ENCODE data around the gene ANLN. TPM values are rescaled to one million over a fixed set of nuclear protein-coding genes. Genes with fewer than 3 reads are reported as not detected.
"Not testable (repeated sequence)": the region's sequence is repeated elsewhere in the genome, so short reads cannot be mapped to it uniquely, and the experiment has no call there.

The ANLN gene
- total RNA-seq, 1 donor from 2014 or later, result 52.6 TPM

DNA sequence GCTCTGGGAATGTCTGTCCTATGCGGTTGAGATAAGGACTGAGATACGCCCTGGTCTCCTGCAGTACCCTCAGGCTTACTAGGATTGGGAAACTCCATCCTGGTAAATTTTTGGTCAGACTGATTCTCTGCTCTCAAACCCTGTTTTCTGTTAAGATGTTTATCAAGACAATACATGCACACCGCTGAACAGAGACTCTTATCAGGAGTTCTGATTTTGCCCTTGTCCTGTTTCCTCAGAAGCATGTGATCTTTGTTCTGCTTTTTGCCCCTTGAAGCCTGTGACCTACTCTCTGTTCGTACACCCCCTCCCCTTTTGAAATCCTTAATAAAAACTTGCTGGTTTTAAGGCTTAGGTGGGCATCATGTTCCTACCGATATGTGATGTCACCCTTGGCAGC is 76.3 kb downstream of the ANLN start:
- DNase-seq (ENCODE audit: low read depth, low spot score), result not testable (repeated sequence)

DNA sequence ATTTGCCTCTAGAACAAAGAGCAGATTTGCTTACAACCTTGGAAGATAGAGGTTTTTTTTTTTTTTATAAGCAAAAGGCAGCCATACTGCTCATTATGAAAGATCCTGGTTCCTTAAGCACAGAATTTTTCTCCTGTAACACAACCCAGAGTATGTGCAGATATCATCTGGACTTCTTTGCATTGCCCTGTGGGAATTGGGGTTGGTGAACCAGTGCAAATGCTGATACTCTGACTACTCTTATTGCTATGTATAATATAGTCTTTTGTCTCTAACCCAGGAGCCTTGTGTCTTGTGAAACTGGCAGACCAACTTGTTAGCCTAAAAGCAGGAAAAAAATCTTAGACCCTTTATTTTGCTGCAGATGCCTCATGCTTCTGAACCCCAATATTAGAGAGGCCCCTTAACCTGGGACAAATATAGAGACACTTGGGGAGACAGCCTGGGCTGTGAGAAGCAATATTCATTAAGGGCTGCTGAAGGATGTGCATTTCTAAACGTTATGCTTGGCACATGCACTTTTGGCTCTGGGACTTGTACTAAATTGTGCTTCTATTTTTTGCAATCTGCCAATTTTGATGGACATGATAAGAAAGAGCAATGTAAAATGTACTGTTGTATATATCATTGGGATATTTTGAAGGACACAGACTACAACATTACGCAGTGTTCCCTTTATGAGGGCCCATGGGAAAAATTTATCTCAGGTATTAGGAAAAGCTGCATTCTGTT is 78.9 kb downstream of the ANLN start:
- no peak for DNase-seq (ENCODE audit: low read depth, low spot score)

DNA sequence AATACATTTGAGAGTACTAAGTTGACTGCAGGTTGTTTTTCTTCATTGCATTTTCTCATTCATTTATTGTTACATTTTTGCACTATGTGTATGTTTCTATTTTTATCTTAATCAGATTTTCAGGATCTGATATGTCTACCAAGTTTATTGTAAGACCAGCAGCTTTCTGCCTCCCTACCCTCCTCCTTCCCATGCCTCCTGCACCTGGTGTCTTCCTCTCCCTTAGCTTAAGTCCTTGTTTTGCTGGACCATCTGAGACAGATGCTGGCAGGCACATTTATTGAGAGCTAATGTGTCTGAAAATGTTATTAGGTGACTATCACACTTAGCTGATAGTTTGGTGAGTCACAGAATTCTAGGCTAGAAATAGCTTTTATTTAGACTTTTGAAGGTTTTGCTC is 79.6 kb downstream of the ANLN start:
- no peak for DNase-seq (ENCODE audit: low read depth, low spot score)

DNA sequence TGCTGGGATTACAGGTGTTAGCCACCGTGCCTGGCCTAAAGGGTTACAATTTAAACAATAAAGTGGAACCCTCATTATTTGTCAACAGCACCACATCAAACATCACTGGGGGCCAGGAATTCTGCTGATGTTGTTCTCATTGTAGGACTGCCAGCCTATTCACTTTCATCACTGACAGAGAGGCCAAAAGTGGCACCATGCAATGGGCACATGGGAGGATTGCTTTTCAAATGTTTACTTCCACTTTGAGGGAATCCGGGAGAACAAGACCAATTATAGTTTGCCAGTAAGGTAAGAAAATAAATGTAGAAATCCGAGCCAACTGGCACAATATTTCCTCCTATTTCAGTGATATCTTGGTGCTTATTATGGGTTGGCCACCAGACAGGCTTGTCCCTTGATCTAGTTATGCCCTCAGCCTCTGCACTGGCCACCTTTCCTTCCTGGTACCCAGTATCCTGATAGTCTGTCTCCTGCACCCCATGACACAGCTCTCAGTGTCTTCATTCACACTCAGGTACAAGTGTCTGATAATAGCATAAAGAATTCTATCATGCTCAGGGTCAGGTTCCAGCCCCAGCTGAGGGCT is 82.6 kb downstream of the ANLN start:
- DNase-seq (ENCODE audit: low read depth, low spot score), result no peak

DNA sequence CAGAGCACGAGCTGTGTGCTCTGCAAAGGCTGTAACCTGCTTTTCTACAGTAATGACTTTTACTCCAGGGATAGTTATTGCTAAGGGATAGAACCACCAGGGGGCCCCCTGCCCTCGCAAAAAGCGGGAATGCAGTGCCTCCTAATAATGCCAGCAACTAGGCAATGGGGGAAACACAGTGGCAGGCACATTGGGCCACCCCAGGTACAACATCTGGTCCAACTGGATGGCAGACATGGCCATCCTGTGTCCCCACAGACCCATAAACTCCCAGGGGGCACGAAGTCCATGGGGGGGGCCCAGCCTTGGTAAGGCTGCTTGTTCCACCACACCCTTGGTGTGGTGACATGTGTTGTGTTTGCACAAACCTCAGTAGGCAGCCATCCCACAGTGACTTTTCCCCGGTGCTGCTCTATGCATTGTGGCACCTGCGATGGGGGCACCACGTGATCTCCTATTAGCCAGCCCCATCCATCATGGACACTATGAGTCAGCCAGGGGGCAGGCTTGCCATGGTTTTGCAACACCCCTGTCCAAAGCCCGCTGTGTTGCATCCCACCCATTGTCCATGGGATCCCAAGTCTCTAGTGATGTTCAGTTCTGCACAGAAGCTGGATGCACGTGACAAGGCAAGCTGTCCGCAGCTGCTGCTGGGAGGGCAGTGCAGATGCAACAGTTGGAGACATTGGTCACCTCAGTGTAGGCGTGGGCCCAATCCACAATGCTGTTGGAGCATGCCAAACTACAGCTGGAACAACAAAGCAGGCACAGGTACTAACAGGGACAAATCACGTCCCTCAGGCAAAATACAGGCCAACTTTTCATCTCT is 84.0 kb downstream of the ANLN start:
- DNase-seq (ENCODE audit: low read depth, low spot score), result no peak

DNA sequence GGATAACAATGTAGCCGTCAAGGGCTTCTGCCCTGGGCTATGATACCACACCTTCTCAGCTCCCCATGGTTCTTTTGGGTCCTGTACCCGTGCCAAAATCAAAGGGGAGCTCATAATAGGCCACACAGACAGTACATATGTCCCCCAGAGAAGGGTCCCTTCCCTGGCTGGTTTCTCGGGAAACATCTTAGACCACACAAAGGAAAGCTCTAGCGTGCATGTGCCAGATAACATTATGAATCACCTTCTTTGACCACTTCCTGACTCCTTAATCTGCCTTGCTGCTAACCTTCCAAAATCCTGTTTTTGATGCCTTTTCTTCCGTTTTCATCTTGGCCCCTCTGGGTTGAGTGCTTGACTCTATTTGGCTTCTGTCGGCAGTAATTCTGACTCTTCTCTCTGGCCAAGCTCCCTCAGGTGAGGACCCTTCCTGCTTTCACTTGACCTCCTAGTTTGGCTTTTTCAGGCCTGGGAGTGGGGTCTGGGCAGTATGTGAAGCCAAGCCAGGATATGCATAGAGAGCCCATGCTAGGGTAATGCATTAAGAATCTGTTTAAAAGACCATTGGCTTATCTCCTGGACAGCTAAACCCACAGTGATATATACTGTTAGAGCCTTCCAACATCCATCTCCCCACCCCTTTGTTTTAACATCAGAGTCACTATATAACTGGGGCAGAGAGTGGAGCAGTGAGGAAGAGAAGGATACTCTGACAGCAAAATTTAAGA is 84.8 kb downstream of the ANLN start:
- DNase-seq (ENCODE audit: low read depth, low spot score), result peak; percentile 55

DNA sequence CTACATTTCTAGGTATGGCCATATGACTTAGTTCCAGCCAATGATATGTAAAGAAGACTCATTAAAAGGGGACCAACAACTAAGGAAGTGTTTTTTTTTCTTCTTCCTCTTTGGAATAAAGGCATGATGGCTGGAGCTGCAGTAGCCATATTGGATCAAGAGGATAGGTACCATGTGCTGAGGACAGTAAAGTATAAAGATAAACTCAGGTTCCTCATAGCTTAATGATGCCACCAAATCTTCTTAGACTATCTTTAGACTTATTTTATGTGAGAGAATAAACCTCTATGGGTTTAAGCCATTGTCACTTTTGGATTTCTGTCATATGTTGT is 85.3 kb downstream of the ANLN start:
- no peak for DNase-seq (ENCODE audit: low read depth, low spot score)

DNA sequence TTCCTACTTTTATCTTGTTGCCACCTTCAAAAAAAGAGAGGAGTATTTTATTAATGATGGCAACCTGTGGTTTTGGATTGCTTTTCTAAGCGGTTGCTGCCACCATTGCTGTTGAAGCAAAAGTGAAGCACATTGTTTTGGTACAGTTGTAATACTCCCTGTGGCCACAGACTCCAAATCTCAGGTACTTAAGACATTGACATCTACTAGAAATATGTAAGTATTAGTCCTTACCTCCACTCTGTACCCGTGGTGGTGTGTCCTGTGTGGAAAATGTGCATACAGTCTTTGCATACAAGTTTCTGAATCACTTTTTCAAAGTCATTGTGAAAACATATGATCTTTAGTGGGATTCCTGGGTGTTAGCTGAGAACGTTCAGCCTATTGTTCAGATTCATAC is 85.7 kb downstream of the ANLN start:
- DNase-seq (ENCODE audit: low read depth, low spot score), result no peak

DNA sequence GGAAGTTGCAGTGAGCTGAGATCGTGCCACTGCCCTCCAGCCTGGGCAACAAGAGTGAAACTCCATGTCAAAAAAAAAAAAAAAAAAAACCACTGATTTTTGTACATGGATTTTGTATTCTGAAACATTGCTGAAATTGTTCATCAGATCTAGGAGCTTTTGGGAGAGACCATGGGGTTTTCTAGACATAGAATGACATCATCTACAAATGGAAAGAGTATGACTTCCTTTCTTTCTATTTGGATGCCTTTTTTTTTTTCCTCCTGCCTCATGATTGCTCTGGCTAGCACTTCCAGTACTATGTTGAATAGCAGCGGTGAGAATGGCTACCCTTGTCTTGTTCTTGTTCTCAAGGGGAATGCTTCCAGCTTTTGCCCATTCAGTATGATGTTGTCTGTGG is 89.1 kb downstream of the ANLN start:
- no peak for DNase-seq (ENCODE audit: low read depth, low spot score)

DNA sequence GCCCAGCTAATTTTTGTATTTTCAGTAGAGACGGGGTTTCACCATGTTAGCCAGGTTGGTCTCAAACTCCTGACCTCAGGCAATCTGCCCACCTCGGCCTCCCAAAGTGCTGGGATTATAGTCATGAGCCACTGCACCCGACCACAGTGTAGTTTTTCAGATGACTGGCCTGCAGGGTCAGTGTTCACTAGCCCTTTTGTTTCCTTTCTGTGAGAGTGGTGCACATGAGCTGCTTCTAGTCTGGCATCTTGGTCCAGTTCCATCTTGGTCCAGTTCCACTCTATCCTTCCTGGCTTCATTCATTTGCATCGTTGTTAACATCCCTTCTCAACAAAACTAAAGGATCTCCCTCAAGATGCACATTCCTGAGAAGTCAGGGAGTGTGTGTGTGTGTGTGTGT is 94.2 kb downstream of the ANLN start:
- DNase-seq (ENCODE audit: low read depth, low spot score), result not testable (repeated sequence)

DNA sequence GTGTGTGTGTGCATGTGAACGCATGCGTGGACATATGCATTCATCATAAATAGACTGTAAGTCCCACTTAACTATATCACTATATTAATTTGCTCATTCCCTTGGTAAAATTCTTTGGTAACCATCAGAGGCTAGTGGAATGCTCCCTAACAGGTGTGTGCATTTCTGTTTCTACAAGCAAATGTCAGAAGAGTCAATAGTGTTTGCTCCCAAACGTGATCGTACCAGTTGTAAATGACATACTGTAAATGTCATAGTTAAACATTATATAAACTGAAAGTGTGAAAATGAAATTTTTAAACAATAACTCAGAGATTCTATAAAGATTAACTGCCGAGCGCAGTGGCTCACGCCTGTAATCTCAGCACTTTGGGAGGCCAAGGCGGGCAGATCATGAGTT is 94.6 kb downstream of the ANLN start:
- no peak for DNase-seq (ENCODE audit: low read depth, low spot score)

DNA sequence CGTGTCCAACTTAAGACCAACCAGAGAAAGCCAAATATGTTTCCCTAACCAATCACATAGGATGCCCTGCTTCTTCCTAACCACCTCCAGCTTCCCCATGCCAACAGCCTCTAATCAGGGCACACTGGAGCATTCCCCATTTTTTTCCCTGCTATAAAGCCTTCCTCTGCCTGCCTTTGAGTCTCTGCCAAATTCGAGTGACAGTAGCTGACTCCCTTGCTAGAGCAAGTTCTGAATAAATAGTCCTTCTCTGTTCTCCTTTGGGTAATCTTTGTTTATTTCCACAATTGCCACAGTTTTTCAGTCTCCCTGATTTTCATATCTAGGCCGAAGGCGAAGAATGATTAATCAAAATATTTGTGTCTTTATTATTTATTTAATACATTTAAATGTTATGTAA is 96.7 kb downstream of the ANLN start:
- no peak for DNase-seq (ENCODE audit: low read depth, low spot score)

DNA sequence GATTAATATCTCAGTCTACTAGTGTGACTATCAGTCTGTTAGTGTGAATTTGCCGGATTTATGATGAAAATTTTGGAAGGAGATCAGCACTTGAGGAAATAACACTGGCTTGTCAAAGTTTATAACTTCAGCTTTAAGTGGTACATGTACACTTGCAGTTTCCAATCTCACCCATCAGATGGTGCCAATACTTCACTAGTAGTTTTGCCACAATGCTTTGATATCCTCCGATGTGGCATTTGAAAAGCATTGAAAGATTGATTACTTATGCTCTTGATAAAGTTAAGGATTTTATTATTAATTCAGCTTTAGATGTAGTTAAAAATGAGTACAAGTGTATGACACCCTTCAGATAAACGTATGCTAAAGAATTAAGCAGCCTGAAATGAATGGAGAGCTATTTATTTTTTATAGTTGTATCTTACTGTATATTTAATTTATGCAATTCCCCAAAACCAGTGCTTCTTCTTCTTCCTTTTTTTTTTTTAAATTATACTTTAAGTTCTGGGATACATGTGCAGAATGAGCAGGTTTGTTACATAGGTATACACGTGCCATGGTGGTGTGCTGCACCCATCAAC is 98.2 kb downstream of the ANLN start:
- peak; percentile 35 for DNase-seq (ENCODE audit: low read depth, low spot score)

DNA sequence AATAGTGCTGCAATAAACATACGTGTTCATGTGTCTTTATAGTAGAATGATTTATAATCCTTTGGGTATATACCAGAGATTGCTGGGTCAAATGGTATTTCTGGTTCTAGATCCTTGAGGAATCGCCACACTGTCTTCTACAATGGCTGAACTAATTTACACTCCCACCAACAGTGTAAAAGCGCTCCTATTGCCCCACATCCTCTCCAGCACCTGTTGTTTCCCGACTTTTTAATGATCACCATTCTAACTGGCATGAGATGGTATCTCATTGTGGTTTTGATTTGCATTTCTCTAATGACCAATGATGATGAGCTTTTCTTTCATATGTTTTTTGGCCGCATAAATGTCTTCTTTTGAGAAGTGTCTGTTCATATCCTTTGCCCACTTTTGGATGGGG is 99.0 kb downstream of the ANLN start:
- DNase-seq (ENCODE audit: low read depth, low spot score), result not testable (repeated sequence)

DNA sequence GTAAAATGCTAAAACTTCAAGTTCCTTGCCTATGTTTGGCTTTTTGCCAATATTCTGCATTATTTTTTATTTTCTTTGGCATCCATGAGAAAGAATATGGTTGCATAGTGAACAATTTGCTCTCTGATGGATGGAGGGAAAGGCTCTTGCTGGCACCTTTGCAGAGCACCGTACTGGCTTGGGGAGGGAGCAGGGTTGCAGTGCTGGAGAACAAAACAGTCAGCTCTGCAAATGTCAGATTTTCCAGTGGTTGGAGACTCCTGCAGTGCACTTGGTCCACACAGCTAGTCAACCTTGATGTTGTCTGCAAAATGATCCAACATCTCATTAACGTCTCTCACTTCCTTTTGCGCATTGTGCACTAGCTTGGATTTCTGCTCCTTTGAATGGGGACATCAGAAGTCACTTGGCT is 100.8 kb downstream of the ANLN start:
- DNase-seq (ENCODE audit: low read depth, low spot score), result no peak

DNA sequence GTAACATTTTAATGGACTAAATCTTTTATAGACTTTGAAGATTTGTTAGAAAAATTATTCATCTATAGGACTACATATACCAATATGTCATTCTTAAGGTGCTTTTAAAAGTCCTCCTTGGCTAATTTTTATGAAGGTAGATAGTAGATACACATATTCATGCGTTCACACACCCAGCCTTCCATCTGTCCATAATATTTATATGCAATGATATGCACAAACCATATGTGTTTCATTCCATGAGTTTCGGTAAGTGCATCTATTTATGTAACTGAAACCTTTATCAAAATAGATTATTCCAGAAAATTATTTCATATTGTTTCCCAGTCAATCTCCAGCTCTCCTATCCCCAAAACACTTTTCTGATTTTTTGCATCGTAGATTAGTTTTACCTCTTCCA is 101.7 kb downstream of the ANLN start:
- DNase-seq (ENCODE audit: low read depth, low spot score), result no peak

DNA sequence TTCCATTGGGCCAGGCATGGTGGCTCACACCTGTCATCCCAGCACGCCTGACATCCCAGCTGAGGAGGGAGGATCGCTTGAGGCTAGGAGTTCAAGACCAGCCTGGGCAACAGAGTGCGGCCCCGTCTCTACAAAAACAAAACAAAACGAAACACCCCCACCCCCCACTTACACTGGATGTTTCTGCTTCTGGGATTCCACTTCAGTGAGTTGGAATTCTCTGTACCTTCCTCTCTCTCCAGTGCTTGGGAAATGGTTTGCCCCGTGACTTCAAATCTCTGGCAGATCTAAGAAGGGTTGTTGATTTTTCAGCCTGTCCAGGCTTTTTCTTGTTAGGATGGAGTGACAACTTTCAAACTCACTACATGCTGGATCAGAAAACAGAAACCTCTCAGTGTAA is 106.9 kb downstream of the ANLN start:
- DNase-seq (ENCODE audit: low read depth, low spot score), result no peak

DNA sequence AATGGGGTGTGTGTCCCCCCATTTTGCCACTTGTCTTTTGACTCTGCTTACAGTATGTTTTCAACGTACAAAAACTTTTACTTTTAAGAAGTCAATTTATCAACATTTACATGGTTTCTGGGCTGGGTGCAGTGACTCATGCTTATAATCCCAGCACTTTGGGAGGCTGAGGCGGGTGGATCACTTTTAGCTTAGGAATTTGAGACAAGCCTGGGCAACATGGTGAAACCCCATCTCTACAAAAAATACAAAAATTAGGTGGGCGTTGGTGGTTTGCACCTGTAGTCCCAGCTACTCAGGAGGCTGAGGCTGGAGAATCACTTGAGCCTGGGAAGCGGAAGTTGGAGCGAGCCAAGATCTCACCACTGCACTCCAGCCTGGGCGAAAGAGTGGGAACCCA is 107.5 kb downstream of the ANLN start:
- DNase-seq (ENCODE audit: low read depth, low spot score), result not testable (repeated sequence)

DNA sequence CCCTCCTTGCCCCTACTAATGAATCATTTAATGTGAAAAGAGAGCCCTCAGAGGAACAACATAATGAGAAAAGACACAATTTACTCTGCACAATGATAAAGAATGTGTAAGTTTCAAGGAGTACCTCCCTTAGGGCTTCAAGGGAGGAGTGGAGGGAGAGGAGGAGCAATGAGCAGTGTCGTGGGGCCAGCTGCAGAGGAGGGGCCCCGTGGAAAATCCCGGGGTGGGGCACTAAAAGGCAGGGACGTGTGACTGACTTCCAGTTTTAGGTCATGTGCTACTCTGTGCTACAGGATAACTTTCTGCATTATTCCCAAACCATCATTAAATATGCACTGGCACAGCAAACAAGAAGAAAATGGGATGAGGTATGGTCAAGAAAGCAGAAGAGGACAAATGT is 108.1 kb downstream of the ANLN start:
- no peak for DNase-seq (ENCODE audit: low read depth, low spot score)
